A673 (cell line): ENCODE data around the gene AFF1.

Experiments
- EZH2 ChIP-seq: fragments of 200-600 bp; sonication (generic); IDR thresholded peaks from 2 replicates; pipeline ENCODE4 v1.6.1; 2017; ENCODE audit warnings: borderline replicate concordance, low read depth, mild to moderate bottlenecking, mixed read lengths, antibody characterized with exemption, low read length; ENCODE audit not compliant: poor library complexity, severe bottlenecking
- TF ChIP-seq, protein P1 (sequence below): fragments of 300-800, 200-600 bp; sonication (generic); conservative IDR thresholded peaks from 2 replicates; pipeline ENCODE4 v1.5.1; 2017; ENCODE audit warnings: low read depth, mild to moderate bottlenecking, antibody characterized with exemption, low read length, moderate library complexity, mixed read lengths

DNA sequence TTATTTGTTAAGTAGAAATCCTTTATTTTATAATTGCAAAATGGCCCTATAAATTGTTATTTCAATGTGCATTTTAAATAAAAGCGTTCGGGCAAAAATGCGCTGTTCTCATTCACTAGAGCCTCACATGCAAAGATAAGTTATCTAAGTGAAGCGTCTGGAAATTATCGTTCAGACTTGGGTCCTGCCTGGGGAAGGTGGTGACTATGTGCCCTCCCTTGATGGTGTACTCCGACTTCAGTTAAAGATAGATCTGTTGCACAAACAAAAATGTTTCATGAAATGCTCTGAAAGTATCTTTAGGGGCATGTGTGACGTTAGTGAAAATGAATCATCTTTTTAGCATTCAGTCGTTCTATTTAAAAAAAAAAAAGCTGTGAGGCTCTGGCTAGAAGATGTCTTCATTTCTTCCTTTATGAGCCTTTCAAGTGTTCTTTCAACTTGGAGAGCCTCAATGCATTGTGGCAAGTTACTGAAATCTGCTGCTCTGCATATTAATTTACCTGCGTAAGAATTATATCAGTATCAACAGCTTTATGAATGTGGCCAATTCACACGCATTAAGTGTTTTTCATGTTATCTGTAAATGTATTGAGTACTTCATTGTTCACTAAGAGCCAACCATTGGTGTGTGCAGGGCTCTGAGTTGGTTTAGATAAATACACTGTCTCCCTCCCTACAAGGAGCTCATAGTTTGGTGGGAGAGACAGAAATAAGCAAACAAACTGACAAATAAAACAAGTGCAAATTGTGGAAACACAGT lies 83.0 kb downstream of the AFF1 start:
- TF ChIP-seq, protein P1, sequence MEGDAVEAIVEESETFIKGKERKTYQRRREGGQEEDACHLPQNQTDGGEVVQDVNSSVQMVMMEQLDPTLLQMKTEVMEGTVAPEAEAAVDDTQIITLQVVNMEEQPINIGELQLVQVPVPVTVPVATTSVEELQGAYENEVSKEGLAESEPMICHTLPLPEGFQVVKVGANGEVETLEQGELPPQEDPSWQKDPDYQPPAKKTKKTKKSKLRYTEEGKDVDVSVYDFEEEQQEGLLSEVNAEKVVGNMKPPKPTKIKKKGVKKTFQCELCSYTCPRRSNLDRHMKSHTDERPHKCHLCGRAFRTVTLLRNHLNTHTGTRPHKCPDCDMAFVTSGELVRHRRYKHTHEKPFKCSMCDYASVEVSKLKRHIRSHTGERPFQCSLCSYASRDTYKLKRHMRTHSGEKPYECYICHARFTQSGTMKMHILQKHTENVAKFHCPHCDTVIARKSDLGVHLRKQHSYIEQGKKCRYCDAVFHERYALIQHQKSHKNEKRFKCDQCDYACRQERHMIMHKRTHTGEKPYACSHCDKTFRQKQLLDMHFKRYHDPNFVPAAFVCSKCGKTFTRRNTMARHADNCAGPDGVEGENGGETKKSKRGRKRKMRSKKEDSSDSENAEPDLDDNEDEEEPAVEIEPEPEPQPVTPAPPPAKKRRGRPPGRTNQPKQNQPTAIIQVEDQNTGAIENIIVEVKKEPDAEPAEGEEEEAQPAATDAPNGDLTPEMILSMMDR = no peak
- TF ChIP-seq EZH2 = no peak
